ENCODE measurements around the gene QSER1. TPM values are rescaled to one million over a fixed set of nuclear protein-coding genes. Genes with fewer than 3 reads are reported as not detected.
"Not testable (repeated sequence)": the region's sequence is repeated elsewhere in the genome, so short reads cannot be mapped to it uniquely, and the experiment has no call there.

QSER1 gene
- total RNA-seq, 1 donor, result 38.1 TPM

GRCh38 chr11:32858731-32859130 lies 33.9 kb upstream of the QSER1 start:
- DNase-seq (ENCODE audit: low read depth), result no peak
- TF ChIP-seq, protein P1, sequence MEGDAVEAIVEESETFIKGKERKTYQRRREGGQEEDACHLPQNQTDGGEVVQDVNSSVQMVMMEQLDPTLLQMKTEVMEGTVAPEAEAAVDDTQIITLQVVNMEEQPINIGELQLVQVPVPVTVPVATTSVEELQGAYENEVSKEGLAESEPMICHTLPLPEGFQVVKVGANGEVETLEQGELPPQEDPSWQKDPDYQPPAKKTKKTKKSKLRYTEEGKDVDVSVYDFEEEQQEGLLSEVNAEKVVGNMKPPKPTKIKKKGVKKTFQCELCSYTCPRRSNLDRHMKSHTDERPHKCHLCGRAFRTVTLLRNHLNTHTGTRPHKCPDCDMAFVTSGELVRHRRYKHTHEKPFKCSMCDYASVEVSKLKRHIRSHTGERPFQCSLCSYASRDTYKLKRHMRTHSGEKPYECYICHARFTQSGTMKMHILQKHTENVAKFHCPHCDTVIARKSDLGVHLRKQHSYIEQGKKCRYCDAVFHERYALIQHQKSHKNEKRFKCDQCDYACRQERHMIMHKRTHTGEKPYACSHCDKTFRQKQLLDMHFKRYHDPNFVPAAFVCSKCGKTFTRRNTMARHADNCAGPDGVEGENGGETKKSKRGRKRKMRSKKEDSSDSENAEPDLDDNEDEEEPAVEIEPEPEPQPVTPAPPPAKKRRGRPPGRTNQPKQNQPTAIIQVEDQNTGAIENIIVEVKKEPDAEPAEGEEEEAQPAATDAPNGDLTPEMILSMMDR (IDR thresholded peaks at IDR 0.05; ENCODE audit: insufficient read depth, low read length), result no peak
- H3K4me3 ChIP-seq (ENCODE audit: low read depth, low read length), result no peak overlapping the region

DNA sequence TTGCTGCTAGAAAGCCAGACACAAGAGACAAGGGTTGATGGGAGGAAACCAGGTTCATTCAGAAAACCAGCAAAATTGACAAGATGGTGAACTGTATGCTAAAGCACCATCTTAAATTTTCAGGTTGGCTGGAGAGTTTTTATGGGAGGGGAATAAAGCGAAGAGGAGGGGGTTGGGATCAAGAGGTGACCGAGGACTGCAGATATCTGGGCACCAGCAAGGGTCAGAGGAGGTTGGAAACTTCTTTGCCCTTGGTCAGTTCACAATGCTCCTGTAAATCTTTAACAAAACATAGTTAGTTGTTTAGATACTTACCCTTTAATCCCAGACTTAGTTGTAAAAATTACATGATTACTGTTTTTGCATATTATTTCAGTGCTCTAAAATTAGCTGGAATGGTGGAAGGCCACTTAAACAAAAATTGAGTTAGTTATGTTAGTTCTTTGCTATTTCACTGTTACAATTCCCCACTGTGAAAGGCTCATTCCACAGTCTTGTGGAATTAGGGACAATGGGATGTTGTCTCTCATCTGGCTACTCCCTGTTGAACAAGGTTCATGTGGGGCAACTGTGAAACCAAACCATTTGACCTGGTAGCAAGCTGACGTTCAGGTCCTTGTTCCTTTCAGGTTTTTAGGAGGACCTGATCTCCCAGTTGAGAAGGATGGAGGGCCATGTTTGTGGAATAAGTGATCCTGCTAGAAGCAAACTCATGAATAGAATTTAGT lies 30.6 kb upstream of the QSER1 start:
- no peak for DNase-seq (ENCODE audit: low read depth)
- TF ChIP-seq, protein P1 (IDR thresholded peaks at IDR 0.05; ENCODE audit: insufficient read depth, low read length), result no peak
- no peak overlapping the region for H3K4me3 ChIP-seq (ENCODE audit: low read depth, low read length)

DNA sequence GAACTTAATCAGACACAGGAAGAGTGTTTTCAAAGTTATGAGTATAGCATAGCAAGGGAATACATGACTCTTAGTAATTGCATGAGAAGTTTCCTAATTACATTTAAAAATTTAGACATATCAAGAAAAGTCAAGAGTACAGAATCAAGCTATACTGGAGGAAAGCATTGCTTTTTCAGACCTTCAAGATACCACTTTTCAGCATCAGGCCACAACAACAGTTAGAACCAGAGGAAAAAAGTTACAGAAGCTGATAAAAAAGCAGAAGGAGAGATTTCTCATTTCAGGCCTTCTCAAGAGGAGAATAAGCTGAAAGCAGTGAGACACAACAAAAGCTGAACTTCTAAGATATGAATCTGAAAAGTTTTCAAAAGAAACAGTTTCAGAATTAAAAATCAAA lies 28.1 kb upstream of the QSER1 start:
- no peak overlapping the region for H3K4me3 ChIP-seq (ENCODE audit: low read depth, low read length)
- TF ChIP-seq, protein P1 (IDR thresholded peaks at IDR 0.05; ENCODE audit: insufficient read depth, low read length), result no peak
- DNase-seq (ENCODE audit: low read depth), result no peak

DNA sequence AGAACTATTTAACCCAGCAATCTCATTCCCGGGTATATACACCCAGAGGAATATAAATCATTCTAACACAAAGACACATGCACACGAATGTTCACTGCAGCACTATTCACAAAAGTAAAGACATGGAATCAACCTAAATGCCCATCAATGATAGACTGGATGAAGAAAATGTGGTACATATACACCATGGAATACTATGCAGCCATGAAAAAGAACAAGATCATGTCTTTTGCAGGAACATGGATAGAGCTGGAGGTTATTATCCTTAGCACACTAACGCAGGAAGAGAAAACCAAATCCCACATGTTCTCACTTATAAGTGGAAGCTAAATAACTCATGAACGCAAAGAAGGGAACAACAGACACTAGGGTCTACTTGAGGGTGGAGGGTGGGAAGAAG lies 23.9 kb upstream of the QSER1 start:
- not testable (repeated sequence) for DNase-seq (ENCODE audit: low read depth)

GRCh38 chr11:32870676-32871075 lies 21.9 kb upstream of the QSER1 start:
- TF ChIP-seq, protein P1 (IDR thresholded peaks at IDR 0.05; ENCODE audit: insufficient read depth, low read length), result peak; percentile 19
- DNase-seq (ENCODE audit: low read depth), result no peak
- H3K4me3 ChIP-seq (ENCODE audit: low read depth, low read length), result no peak overlapping the region

More for the DNA sequence above, 23.9 kb upstream of the QSER1 start:
- not testable (repeated sequence) for H3K4me3 ChIP-seq (ENCODE audit: low read depth, low read length)

GRCh38 chr11:32874132-32874531 lies 18.5 kb upstream of the QSER1 start:
- TF ChIP-seq, protein P1 (IDR thresholded peaks at IDR 0.05; ENCODE audit: insufficient read depth, low read length), result no peak

DNA sequence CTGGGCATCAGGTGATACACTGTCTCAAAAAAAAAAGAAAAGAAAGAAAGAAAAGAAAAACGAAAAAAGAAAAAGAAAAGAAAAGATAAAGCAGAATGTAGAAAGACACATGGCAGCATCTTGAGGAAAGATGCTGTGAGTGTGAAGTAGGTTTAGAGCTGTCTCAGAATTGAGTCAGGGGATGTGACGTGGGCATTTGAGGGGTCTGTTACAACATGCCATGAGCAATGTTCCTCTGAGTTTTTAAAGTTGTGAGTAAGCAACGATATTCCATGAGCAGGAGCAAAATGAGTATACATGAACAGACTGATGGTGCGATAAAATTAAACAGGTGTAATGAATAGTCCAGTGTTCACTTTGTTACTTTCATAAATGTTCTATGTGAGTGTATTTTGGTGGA lies 11.3 kb upstream of the QSER1 start:
- TF ChIP-seq, protein P1 (IDR thresholded peaks at IDR 0.05; ENCODE audit: insufficient read depth, low read length), result no peak
- no peak for DNase-seq (ENCODE audit: low read depth)

More at GRCh38 chr11:32874132-32874531, 18.5 kb upstream of the QSER1 start:
- H3K4me3 ChIP-seq (ENCODE audit: low read depth, low read length), result no peak overlapping the region
- DNase-seq (ENCODE audit: low read depth), result no peak

More for the DNA sequence above, 11.3 kb upstream of the QSER1 start:
- H3K4me3 ChIP-seq (ENCODE audit: low read depth, low read length), result no peak overlapping the region
